SK-N-DZ (cell line): ENCODE results near the gene CACNA1I.

Source experiments
- DNase-seq: peaks from one replicate; pipeline ENCODE4 v3.0.0-alpha.2; 2015; ENCODE audit warnings: low spot score

Gene CACNA1I

GRCh38 chr22:39623603-39624500 lies 53.3 kb downstream of the CACNA1I start:
- DNase-seq: no peak

- DNase-seq: no peak
Observed at GRCh38 chr22:39624501-39624821, 53.9 kb downstream of the CACNA1I start.

GRCh38 chr22:39625569-39626537 lies 55.3 kb downstream of the CACNA1I start:
- DNase-seq: no peak

- DNase-seq: no peak
Observed at GRCh38 chr22:39627208-39627607, 56.7 kb downstream of the CACNA1I start.

GRCh38 chr22:39627865-39628562 lies 57.5 kb downstream of the CACNA1I start:
- DNase-seq: no peak

GRCh38 chr22:39628563-39629080 lies 58.1 kb downstream of the CACNA1I start:
- no peak for DNase-seq

GRCh38 chr22:39629851-39630250 lies 59.3 kb downstream of the CACNA1I start:
- no peak for DNase-seq

GRCh38 chr22:39630721-39631120 lies 60.2 kb downstream of the CACNA1I start:
- no peak for DNase-seq

GRCh38 chr22:39631381-39632286 lies 61.1 kb downstream of the CACNA1I start:
- no peak for DNase-seq

- DNase-seq: no peak
Observed at GRCh38 chr22:39634530-39635405, 64.2 kb downstream of the CACNA1I start.

GRCh38 chr22:39635719-39636118 lies 65.2 kb downstream of the CACNA1I start:
- no peak for DNase-seq

GRCh38 chr22:39638958-39639357 lies 68.4 kb downstream of the CACNA1I start:
- DNase-seq: no peak

GRCh38 chr22:39641660-39642310 lies 71.2 kb downstream of the CACNA1I start:
- DNase-seq: no peak

GRCh38 chr22:39643311-39644083 lies 72.9 kb downstream of the CACNA1I start:
- no peak for DNase-seq

GRCh38 chr22:39645532-39645931 lies 75.0 kb downstream of the CACNA1I start:
- DNase-seq: no peak

- no peak for DNase-seq
Observed at GRCh38 chr22:39646398-39647063, 76.0 kb downstream of the CACNA1I start.

- no peak for DNase-seq
Observed at GRCh38 chr22:39647836-39648629, 77.5 kb downstream of the CACNA1I start.
